H9 (cell line): ENCODE measurements around the gene TWSG1. TPM values are rescaled to one million over a fixed set of nuclear protein-coding genes. Genes with fewer than 3 reads are reported as not detected.

Experiments
- DNase-seq: peaks from one replicate; pipeline ENCODE4 v3.0.0-alpha.2; 2017
- H2AFZ ChIP-seq: one replicate; pipeline ENCODE4 v1.6.1; 2013; ENCODE audit warnings: mild to moderate bottlenecking, low read length, control low read depth, moderate library complexity
- H2AK5ac ChIP-seq: 2 replicates; pipeline ENCODE4 v1.6.1; 2013; ENCODE audit warnings: low read length, control low read depth, mixed read lengths; ENCODE audit not compliant: insufficient read length
- H2BK120ac ChIP-seq: one replicate; pipeline ENCODE4 v1.6.1; 2013; ENCODE audit warnings: low read depth, mild to moderate bottlenecking, low read length, control low read depth, inconsistent platforms; ENCODE audit not compliant: poor library complexity, severe bottlenecking
- H2BK12ac ChIP-seq: 2 replicates; pipeline ENCODE4 v1.6.1; 2013; ENCODE audit warnings: low read length, control low read depth, mixed read lengths, low read depth; ENCODE audit not compliant: insufficient read length
- H2BK15ac ChIP-seq: 2 replicates; pipeline ENCODE4 v1.6.1; 2013; ENCODE audit warnings: low read depth, low read length, control low read depth
- H2BK20ac ChIP-seq: one replicate; pipeline ENCODE4 v1.6.1; 2013; ENCODE audit warnings: low read depth, mild to moderate bottlenecking, low read length, control low read depth, inconsistent platforms; ENCODE audit not compliant: poor library complexity, severe bottlenecking
- H2BK5ac ChIP-seq: 2 replicates; pipeline ENCODE4 v1.6.1; 2013; ENCODE audit warnings: low read length, control low read depth, mixed read lengths; ENCODE audit not compliant: insufficient read length
- H3K14ac ChIP-seq: 2 replicates; pipeline ENCODE4 v1.6.1; 2013; ENCODE audit warnings: low read length, control low read depth; ENCODE audit not compliant: insufficient read depth
- H3K18ac ChIP-seq: 2 replicates; pipeline ENCODE4 v1.6.1; 2013; ENCODE audit warnings: low read depth, mild to moderate bottlenecking, mixed read lengths, low read length, control low read depth; ENCODE audit not compliant: insufficient read length
- H3K23ac ChIP-seq: 2 replicates; pipeline ENCODE4 v1.6.1; 2013; ENCODE audit warnings: low read length, control low read depth, mixed read lengths, low read depth; ENCODE audit not compliant: insufficient read length
- H3K23me2 ChIP-seq: 2 replicates; pipeline ENCODE4 v1.6.1; 2013; ENCODE audit warnings: low read depth, mild to moderate bottlenecking, mixed read lengths, low read length, control low read depth; ENCODE audit not compliant: insufficient read length, poor library complexity, severe bottlenecking
- H3K27ac ChIP-seq: 2 replicates; pipeline ENCODE4 v1.5.1; 2013; ENCODE audit warnings: low read length, control low read depth, mixed read lengths, low read depth; ENCODE audit not compliant: insufficient read length
- H3K27me3 ChIP-seq: 2 replicates; pipeline ENCODE4 v1.6.1; 2013; ENCODE audit warnings: low read length, control low read depth, inconsistent platforms; ENCODE audit not compliant: insufficient read depth
- H3K4ac ChIP-seq: 2 replicates; pipeline ENCODE4 v1.6.1; 2013; ENCODE audit warnings: low read depth, mild to moderate bottlenecking, control low read depth, inconsistent platforms, low read length, moderate library complexity
- H3K4me1 ChIP-seq: 2 replicates; pipeline ENCODE4 v1.6.1; 2013; ENCODE audit warnings: low read length, control low read depth, inconsistent platforms; ENCODE audit not compliant: insufficient read depth
- H3K4me2 ChIP-seq: 2 replicates; pipeline ENCODE4 v1.6.1; 2013; ENCODE audit warnings: low read length, control low read depth, mixed read lengths; ENCODE audit not compliant: insufficient read length, insufficient read depth
- H3K56ac ChIP-seq: 2 replicates; pipeline ENCODE4 v1.6.1; 2013; ENCODE audit warnings: low read depth, mild to moderate bottlenecking, mixed read lengths, low read length, control low read depth; ENCODE audit not compliant: insufficient read length
- H3K79me1 ChIP-seq: 2 replicates; pipeline ENCODE4 v1.6.1; 2013; ENCODE audit warnings: low read depth, mild to moderate bottlenecking, moderate library complexity, low read length, control low read depth, inconsistent platforms; ENCODE audit not compliant: insufficient read depth, poor library complexity, severe bottlenecking
- H3K79me2 ChIP-seq: 2 replicates; pipeline ENCODE4 v1.6.1; 2013; ENCODE audit warnings: low read length, control low read depth, inconsistent platforms; ENCODE audit not compliant: insufficient read depth
- H3K9ac ChIP-seq: 2 replicates; pipeline ENCODE4 v1.6.1; 2013; ENCODE audit warnings: low read length, control low read depth, mixed read lengths; ENCODE audit not compliant: insufficient read length; ENCODE audit errors: extremely low read depth
- H3K9me3 ChIP-seq: one replicate; pipeline ENCODE4 v1.6.1; 2013; ENCODE audit warnings: low read depth, low read length, inconsistent platforms; ENCODE audit not compliant: control insufficient read depth
- H3T11ph ChIP-seq: one replicate; pipeline ENCODE4 v1.6.1; 2013; ENCODE audit warnings: mild to moderate bottlenecking, low read length, control low read depth, inconsistent platforms
- H4K20me1 ChIP-seq: one replicate; pipeline ENCODE4 v1.6.1; 2013; ENCODE audit not compliant: control insufficient read depth, insufficient read length, insufficient read depth
- H4K5ac ChIP-seq: 2 replicates; pipeline ENCODE4 v1.6.1; 2013; ENCODE audit warnings: low read depth, mild to moderate bottlenecking, mixed read lengths, low read length, control low read depth; ENCODE audit not compliant: insufficient read length
- H4K8ac ChIP-seq: replicated peaks from 2 replicates; pipeline ENCODE4 v1.6.1; 2013; ENCODE audit warnings: low read length, control low read depth, mixed read lengths, low read depth; ENCODE audit not compliant: insufficient read length
- H4K91ac ChIP-seq: 2 replicates; pipeline ENCODE4 v1.6.1; 2013; ENCODE audit warnings: low read depth, mild to moderate bottlenecking, moderate library complexity, mixed read lengths, low read length, control low read depth; ENCODE audit not compliant: insufficient read length
- H3K27ac Mint-ChIP-seq, 3 experiments: 2 replicates in 2 of 3; 3 replicates in 1 of 3; pipeline ENCODE4 v1.8.0; 2020 to 2021; ENCODE audit warnings: mixed read lengths in 3 of 3, mild to moderate bottlenecking in 1 of 3, moderate library complexity in 1 of 3
- H3K27me3 Mint-ChIP-seq: 2 replicates; pipeline ENCODE4 v1.8.0; 2021; ENCODE audit warnings: low read depth, mild to moderate bottlenecking, moderate library complexity, mixed read lengths
- H3K36me3 Mint-ChIP-seq, 3 experiments: 2 replicates in 2 of 3; 3 replicates in 1 of 3; pipeline ENCODE4 v1.8.0; 2020 to 2021; ENCODE audit warnings: low read depth in 3 of 3, mixed read lengths in 3 of 3; ENCODE audit not compliant: insufficient read depth in 1 of 3
- H3K4me1 Mint-ChIP-seq, 2 experiments: 2 replicates each; pipeline ENCODE4 v1.8.0; 2020; ENCODE audit warnings: mixed read lengths in 2 of 2
- H3K4me3 Mint-ChIP-seq, 2 experiments: 2 replicates in 1 of 2; 3 replicates in 1 of 2; pipeline ENCODE4 v1.8.0; 2020 to 2021; ENCODE audit warnings: mild to moderate bottlenecking in 2 of 2, mixed read lengths in 2 of 2, moderate library complexity in 1 of 2
- H3K9me3 Mint-ChIP-seq, 2 experiments: 2 replicates in 1 of 2; 3 replicates in 1 of 2; pipeline ENCODE4 v1.8.0; 2020; ENCODE audit warnings: mild to moderate bottlenecking in 2 of 2, mixed read lengths in 2 of 2, moderate library complexity in 1 of 2
- WGBS: extraction: QIAGEN DNeasy Blood & Tissue Kit; methylation state at CpG from one replicate; pipeline ENCODE4 v1.1.7; 2013; ENCODE audit warnings: missing lambda C conversion rate, low lambda C conversion rate, mixed read lengths; ENCODE audit not compliant: insufficient read length; ENCODE audit errors: extremely low coverage; 5-methylcytosine and 5-hydroxymethylcytosine counted together
- total RNA-seq: library from RNA; stranded (reverse); gene quantifications from 2 replicates; pipeline ENCODE4 v1.2.1, GENCODE V29; 2021
- TF ChIP-seq, protein P1 (sequence below): fragments of 200-600 bp; sonication (generic); conservative IDR thresholded peaks from 3 replicates; pipeline ENCODE4 v1.8.0; 2021; ENCODE audit warnings: antibody characterized with exemption, mild to moderate bottlenecking

Gene TWSG1
- total RNA-seq, 1 experiment from 2014 or later = 25.7 TPM

DNA sequence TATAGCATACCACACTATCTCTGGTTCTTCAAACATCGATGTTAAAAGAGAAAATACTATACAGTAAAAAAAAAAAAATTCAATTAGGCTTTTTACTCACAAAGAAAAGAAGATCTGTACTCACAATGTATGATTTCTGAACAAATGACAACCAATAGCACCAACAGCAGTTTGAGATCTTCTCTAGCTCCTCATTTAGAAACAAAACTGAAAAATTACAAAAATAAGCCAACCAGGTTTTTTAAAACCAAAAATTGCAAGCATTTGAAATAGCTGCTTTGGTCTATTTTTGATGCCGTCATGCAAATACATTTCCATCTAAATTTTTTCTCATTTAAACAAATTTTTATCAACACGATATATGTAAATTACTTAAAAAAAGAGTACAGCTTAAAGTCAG lies 106.5 kb downstream of the TWSG1 start:
- no peak overlapping the region for H4K91ac ChIP-seq
- no peak overlapping the region for H3K18ac ChIP-seq
- Mint-ChIP-seq H3K4me1 (peaks cover 5% of the 10 kb centered on the region in 2 experiments), H3K4me3 (no peak overlapping the region), H3K36me3 (no peaks in the 10 kb centered on the region), H3K27me3 (no peaks in the 10 kb centered on the region; the same call in 1 of the 2 replicates), H3K9me3 (peaks cover 0 to 3% of the 10 kb centered on the region in 2 experiments; a peak in 2 of 5 replicates), H3K27ac (no peak overlapping the region)
- no peak overlapping the region for H2AFZ ChIP-seq
- no peak overlapping the region for H4K8ac ChIP-seq
- no peak overlapping the region for H2BK15ac ChIP-seq
- no peaks in the 10 kb centered on the region for H3K79me2 ChIP-seq
- TF ChIP-seq, protein P1, sequence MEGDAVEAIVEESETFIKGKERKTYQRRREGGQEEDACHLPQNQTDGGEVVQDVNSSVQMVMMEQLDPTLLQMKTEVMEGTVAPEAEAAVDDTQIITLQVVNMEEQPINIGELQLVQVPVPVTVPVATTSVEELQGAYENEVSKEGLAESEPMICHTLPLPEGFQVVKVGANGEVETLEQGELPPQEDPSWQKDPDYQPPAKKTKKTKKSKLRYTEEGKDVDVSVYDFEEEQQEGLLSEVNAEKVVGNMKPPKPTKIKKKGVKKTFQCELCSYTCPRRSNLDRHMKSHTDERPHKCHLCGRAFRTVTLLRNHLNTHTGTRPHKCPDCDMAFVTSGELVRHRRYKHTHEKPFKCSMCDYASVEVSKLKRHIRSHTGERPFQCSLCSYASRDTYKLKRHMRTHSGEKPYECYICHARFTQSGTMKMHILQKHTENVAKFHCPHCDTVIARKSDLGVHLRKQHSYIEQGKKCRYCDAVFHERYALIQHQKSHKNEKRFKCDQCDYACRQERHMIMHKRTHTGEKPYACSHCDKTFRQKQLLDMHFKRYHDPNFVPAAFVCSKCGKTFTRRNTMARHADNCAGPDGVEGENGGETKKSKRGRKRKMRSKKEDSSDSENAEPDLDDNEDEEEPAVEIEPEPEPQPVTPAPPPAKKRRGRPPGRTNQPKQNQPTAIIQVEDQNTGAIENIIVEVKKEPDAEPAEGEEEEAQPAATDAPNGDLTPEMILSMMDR = no peak
- no peak overlapping the region for H3K27ac ChIP-seq
- H2BK12ac ChIP-seq = no peak overlapping the region
- H3K79me1 ChIP-seq = no peaks in the 10 kb centered on the region
- no peaks in the 10 kb centered on the region for H3K4me1 ChIP-seq
- no peak overlapping the region for H3K4me2 ChIP-seq
- H3T11ph ChIP-seq = no peak overlapping the region
- no peak overlapping the region for H3K23ac ChIP-seq
- no peak overlapping the region for H2BK20ac ChIP-seq
- H3K14ac ChIP-seq = no peak overlapping the region
- no peaks in the 10 kb centered on the region for H3K23me2 ChIP-seq
- H3K9me3 ChIP-seq = no peaks in the 10 kb centered on the region
- no peaks in the 10 kb centered on the region for H3K27me3 ChIP-seq
- H3K9ac ChIP-seq = no peak overlapping the region
- 100% methylated on average over 2 of the region's 3 CpGs for WGBS
- no peak overlapping the region for H4K5ac ChIP-seq
- H2BK5ac ChIP-seq = no peak overlapping the region
- no peak for DNase-seq
- H3K4ac ChIP-seq = no peak overlapping the region
- H2AK5ac ChIP-seq = no peak overlapping the region
- H4K20me1 ChIP-seq = no peaks in the 10 kb centered on the region
- H3K56ac ChIP-seq = no peak overlapping the region
- H2BK120ac ChIP-seq = no peak overlapping the region
